ENCODE measurements around the gene NUDT2.
"Not testable (repeated sequence)": the region's sequence is repeated elsewhere in the genome, so short reads cannot be mapped to it uniquely, and the experiment has no call there.

The NUDT2 gene

GRCh38 chr9:34328987-34329832 is at the start of gene NUDT2, which contains the start of gene KIF24:
NUDT2 (plus strand) TSS chr9:34329569; CDS start chr9:34339040, 9,471 bp downstream.
KIF24 (minus strand) TSS chr9:34329268; CDS start chr9:34311346, 17,922 bp downstream.
- peak; percentile 88 to 93 for DNase-seq (ENCODE audit: low read depth in 1 of 2, low spot score in 1 of 2)

- no peak for DNase-seq (ENCODE audit: low read depth in 1 of 2, low spot score in 1 of 2)
These were observed 47.3 kb upstream of the NUDT2 start for GRCh38 chr9:34282096-34282495.

GRCh38 chr9:34289159-34289558 is 40.2 kb upstream of the NUDT2 start:
- no peak for DNase-seq (ENCODE audit: low read depth in 1 of 2, low spot score in 1 of 2)

- no peak for DNase-seq (ENCODE audit: low read depth in 1 of 2, low spot score in 1 of 2)
These were observed 38.3 kb upstream of the NUDT2 start for GRCh38 chr9:34291023-34291422.

GRCh38 chr9:34291423-34291822 is 37.9 kb upstream of the NUDT2 start:
- no peak for DNase-seq (ENCODE audit: low read depth in 1 of 2, low spot score in 1 of 2)

GRCh38 chr9:34292552-34292951 is 36.8 kb upstream of the NUDT2 start:
- DNase-seq (ENCODE audit: low read depth in 1 of 2, low spot score in 1 of 2) = no peak

- not testable (repeated sequence) for DNase-seq (ENCODE audit: low read depth in 1 of 2, low spot score in 1 of 2)
These were observed 28.3 kb upstream of the NUDT2 start for GRCh38 chr9:34301064-34301463.

- not testable (repeated sequence) for DNase-seq (ENCODE audit: low read depth in 1 of 2, low spot score in 1 of 2)
These were observed 21.1 kb upstream of the NUDT2 start for GRCh38 chr9:34308316-34308715.

- no peak for DNase-seq (ENCODE audit: low read depth in 1 of 2, low spot score in 1 of 2)
These were observed 19.2 kb upstream of the NUDT2 start for GRCh38 chr9:34310215-34310614.

- no peak for DNase-seq (ENCODE audit: low read depth in 1 of 2, low spot score in 1 of 2)
These were observed 17.7 kb upstream of the NUDT2 start for GRCh38 chr9:34311499-34312185.

- no peak for DNase-seq (ENCODE audit: low read depth in 1 of 2, low spot score in 1 of 2)
These were observed 11.9 kb upstream of the NUDT2 start for GRCh38 chr9:34317436-34317835.

GRCh38 chr9:34318163-34318790 is 11.1 kb upstream of the NUDT2 start:
- DNase-seq (ENCODE audit: low read depth in 1 of 2, low spot score in 1 of 2) = no peak

GRCh38 chr9:34321451-34321850 is 7.9 kb upstream of the NUDT2 start:
- no peak for DNase-seq (ENCODE audit: low read depth in 1 of 2, low spot score in 1 of 2)

GRCh38 chr9:34322899-34323591 is 6.3 kb upstream of the NUDT2 start:
- DNase-seq (ENCODE audit: low read depth in 1 of 2, low spot score in 1 of 2) = no peak

GRCh38 chr9:34326690-34327089 is 2.7 kb upstream of the NUDT2 start:
- no peak for DNase-seq (ENCODE audit: low read depth in 1 of 2, low spot score in 1 of 2)

- no peak for DNase-seq (ENCODE audit: low read depth in 1 of 2, low spot score in 1 of 2)
These were observed 826 bp upstream of the NUDT2 start for GRCh38 chr9:34328500-34328986.

GRCh38 chr9:34331196-34331595 is 1.8 kb downstream of the NUDT2 start:
- no peak for DNase-seq (ENCODE audit: low read depth in 1 of 2, low spot score in 1 of 2)

GRCh38 chr9:34332076-34332964 is 3.0 kb downstream of the NUDT2 start:
- DNase-seq (ENCODE audit: low read depth in 1 of 2, low spot score in 1 of 2) = no peak

GRCh38 chr9:34333836-34334235 is 4.5 kb downstream of the NUDT2 start:
- DNase-seq (ENCODE audit: low read depth in 1 of 2, low spot score in 1 of 2) = no peak

- no peak for DNase-seq (ENCODE audit: low read depth in 1 of 2, low spot score in 1 of 2)
These were observed 5.0 kb downstream of the NUDT2 start for GRCh38 chr9:34334337-34334824.
